Measurements from ENCODE around the gene SLA2. TPM values are rescaled to one million over a fixed set of nuclear protein-coding genes. Genes with fewer than 3 reads are reported as not detected.

SLA2 gene
- total RNA-seq, 1 donor from 2014 or later = 0.67 TPM

DNA sequence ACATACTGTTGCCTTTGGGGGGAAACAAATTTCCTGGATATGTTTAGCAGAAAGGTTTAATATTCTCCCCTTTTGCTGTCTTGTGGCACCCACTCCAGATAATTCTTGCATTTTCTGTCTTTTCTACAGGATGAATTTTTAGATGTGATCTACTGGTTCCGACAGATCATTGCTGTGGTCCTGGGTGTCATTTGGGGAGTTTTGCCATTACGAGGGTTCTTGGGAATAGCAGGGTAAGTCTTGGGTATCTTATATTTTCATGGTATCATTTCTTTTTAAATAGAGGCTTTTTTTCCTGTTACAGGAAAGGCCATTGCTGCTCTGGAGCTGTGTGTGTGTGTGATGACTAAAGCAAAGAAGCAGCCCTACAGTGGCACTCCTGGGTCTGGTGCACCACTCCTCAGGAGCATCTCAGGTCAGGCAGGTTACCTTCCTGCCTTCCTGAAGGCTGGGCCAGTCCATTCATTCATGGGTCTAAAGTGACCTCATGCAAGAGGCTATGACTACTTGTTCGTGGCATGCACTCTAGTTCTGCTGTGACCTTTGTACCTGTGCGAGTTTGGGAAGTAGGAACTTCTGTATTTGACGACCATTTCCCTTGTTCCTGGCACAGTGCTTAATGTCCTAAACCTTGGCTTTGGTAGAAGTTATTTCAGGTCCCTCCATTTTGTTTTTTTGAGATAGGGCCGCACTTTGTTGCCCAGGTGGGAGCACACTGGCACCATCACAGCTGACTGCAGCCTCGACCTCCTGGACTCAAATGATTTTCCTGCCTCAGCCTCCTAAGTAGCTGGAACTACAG, 38.2 kb downstream of the SLA2 start:
- CTCF ChIA-PET = no interaction called here
- intact Hi-C loops (cut with micrococcal nuclease) = loop anchor here (10.0 kb wide), 1 partner anchor 653 kb away; the partner anchor contains the start of gene SCAND1
- H3K36me3 Mint-ChIP-seq (ENCODE audit: low read depth) = peaks cover 60% of the 10 kb centered on the region

GRCh38 chr20:36606158-36607066, 39.6 kb downstream of the SLA2 start:
- Mint-ChIP-seq H3K27ac (peak overlapping the region; percentile 87), H3K27me3 (no peaks in the 10 kb centered on the region), H3K36me3 (ENCODE audit: low read depth) (peaks cover 47% of the 10 kb centered on the region), H3K4me3 (peak overlapping the region; percentile 97), H3K4me1 (peaks cover 50% of the 10 kb centered on the region), H3K9me3 (no peaks in the 10 kb centered on the region)
- no peak for ATAC-seq (ENCODE audit: low read depth)
- no peak for TF ChIP-seq CTCF (IDR thresholded peaks at IDR 0.05)
- ChIA-PET CTCF (interaction anchor here (0.6 to 4.3 kb wide), 10 partner anchors 12 to 1811 kb away, joined by 3 to 47 read pairs (median 4); partner anchors contain the start of genes SLA2 and TGIF2), POLR2A (interaction anchor here (0.9 to 6.1 kb wide), 17 partner anchors 10 to 942 kb away, joined by 3 to 358 read pairs (median 8); partner anchors contain the start of genes AAR2, CPNE1, DSN1 and RBM12)
- intact Hi-C loops (cut with micrococcal nuclease) = loop anchor here (10.0 kb wide), 1 partner anchor 652 kb away; the partner anchor contains the start of gene SCAND1
- no peak for DNase-seq

More for the DNA sequence above, 38.2 kb downstream of the SLA2 start:
- TF ChIP-seq CTCF (IDR thresholded peaks at IDR 0.05) = no peak
- Mint-ChIP-seq H3K27me3 (no peaks in the 10 kb centered on the region), H3K4me3 (peak overlapping the region; percentile 24), H3K9me3 (no peaks in the 10 kb centered on the region), H3K4me1 (peaks cover 40% of the 10 kb centered on the region), H3K27ac (no peak overlapping the region)
- POLR2A ChIA-PET = interaction anchor here (0.6 to 0.7 kb wide), 3 partner anchors 37 to 129 kb away, joined by 3 to 8 read pairs (median 7); no protein-coding TSS in a partner anchor
- no peak for ATAC-seq (ENCODE audit: low read depth)
- DNase-seq = no peak

DNA sequence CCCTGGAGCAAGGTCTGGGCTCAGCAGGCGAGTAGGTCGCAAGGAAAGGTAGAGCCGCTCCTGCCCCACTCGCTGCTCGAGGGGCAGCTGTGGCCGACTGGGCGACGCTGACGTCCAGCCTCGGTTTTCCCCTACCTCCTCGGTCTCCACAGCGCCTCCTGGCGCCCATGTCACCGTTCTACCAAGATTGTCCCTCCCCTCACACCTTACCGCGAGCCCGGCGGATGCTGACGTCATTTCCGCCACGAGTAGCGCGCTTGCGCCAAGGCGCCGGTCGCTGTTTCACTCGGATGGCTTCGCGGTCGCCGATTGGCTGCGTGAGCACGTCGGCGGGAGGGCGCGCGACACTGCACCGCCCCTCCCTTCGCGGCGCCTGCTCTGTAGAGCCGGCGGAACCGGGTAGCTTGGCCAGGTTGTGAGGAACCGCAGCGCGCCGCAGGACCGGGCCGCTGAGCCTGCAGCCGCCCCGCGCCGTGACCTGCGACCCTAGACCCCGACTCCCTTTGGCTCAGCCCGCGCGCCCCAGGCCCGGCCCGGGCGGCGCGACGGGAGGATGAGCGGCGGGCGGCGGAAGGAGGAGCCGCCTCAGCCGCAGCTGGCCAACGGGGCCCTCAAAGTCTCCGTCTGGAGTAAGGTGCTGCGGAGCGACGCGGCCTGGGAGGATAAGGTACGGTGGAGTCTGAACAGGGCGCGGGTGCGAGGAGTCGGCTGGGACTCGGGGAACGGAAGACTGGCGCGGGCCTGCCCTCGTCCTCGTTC, 40.4 kb downstream of the SLA2 start, which contains the start of gene RAB5IF:
Gene RAB5IF (plus strand): TSS at position 381 of the 759 bp plus-strand sequence. CDS start 173 bp downstream, at position 554.
- DNase-seq (peak; percentile 99), ATAC-seq (ENCODE audit: low read depth) (peak; percentile 83)
- POLR2A ChIA-PET = interaction anchor here (0.5 to 6.1 kb wide), 26 partner anchors 10 to 1384 kb away, joined by 3 to 358 read pairs (median 6); partner anchors contain the start of genes AAR2, CPNE1, DSN1 and MYL9
- peak; percentile 58 for TF ChIP-seq CTCF (IDR thresholded peaks at IDR 0.05)
- CTCF ChIA-PET = interaction anchor here (0.6 to 4.3 kb wide), 16 partner anchors 11 to 1812 kb away, joined by 3 to 47 read pairs (median 4); partner anchors contain the start of genes SLA2 and TGIF2
- peak within 1 kb of the TSS; percentile 97 for H3K4me3 Mint-ChIP-seq
- H3K9me3 Mint-ChIP-seq = no peaks in the 10 kb centered on the region
- peak within 1 kb of the TSS; percentile 99 for H3K27ac Mint-ChIP-seq
- peaks cover 40% of the 10 kb centered on the region for H3K36me3 Mint-ChIP-seq (ENCODE audit: low read depth)
- H3K27me3 Mint-ChIP-seq = no peaks in the 10 kb centered on the region
- intact Hi-C loops (cut with micrococcal nuclease) = loop anchor here (1.0 to 10.0 kb wide), 9 partner anchors 10 to 651 kb away; partner anchors contain the start of genes NDRG3, SCAND1 and TGIF2
- peaks cover 53% of the 10 kb centered on the region for H3K4me1 Mint-ChIP-seq

DNA sequence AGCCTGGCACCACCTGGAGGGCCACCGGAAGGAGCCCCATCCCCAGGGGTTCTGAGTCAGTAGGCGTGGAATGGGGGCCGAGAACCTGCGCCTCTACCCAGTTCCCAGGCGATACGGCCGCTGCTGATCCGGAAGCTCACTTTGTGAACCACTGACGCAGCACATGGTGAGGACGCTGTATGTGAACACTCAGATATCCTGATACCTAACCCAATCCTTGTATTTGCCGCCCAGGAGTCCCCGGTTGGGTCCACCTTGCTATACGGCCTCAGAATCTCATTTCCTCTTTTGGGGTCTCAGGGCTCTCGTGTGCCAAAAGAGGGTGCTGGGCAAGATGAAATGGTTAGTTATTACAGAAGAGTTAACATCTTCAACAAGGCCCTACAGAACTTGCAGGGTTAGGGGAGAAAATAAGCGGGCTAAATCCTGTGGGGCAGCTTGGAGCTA, 41.0 kb downstream of the SLA2 start:
- ATAC-seq (ENCODE audit: low read depth) (peak; percentile 57), DNase-seq (peak; percentile 72)
- Mint-ChIP-seq H3K36me3 (ENCODE audit: low read depth) (peaks cover 35% of the 10 kb centered on the region), H3K9me3 (no peaks in the 10 kb centered on the region), H3K4me3 (peak overlapping the region; percentile 97), H3K27ac (peak overlapping the region; percentile 99), H3K27me3 (no peaks in the 10 kb centered on the region), H3K4me1 (peaks cover 56% of the 10 kb centered on the region)
- ChIA-PET POLR2A (interaction anchor here (0.5 to 6.1 kb wide), 26 partner anchors 10 to 1384 kb away, joined by 3 to 358 read pairs (median 6); partner anchors contain the start of genes AAR2, CPNE1, DSN1 and MYL9), CTCF (interaction anchor here (0.6 to 4.3 kb wide), 14 partner anchors 10 to 402 kb away, joined by 3 to 47 read pairs (median 4); partner anchors contain the start of gene TGIF2)
- intact Hi-C loops (cut with micrococcal nuclease) = loop anchor here (1.0 to 10.0 kb wide), 9 partner anchors 10 to 650 kb away; partner anchors contain the start of genes NDRG3, SCAND1 and TGIF2
- no peak for TF ChIP-seq CTCF (IDR thresholded peaks at IDR 0.05)
